NCI-H82 treated with DMSO at 0.1 percent for 48 hours (cell line): ENCODE data around the gene EFCAB10.
"Not testable (repeated sequence)": the region's sequence is repeated elsewhere in the genome, so short reads cannot be mapped to it uniquely, and the experiment has no call there.

Experiments
- DNase-seq: peaks from one replicate; lab custom pipeline; 2025; ENCODE audit not compliant: unreplicated experiment; lab: John Stamatoyannopoulos, UW

EFCAB10 gene

GRCh38 chr7:105599551-105599950 is 18.3 kb upstream of the EFCAB10 start:
- no peak for DNase-seq

GRCh38 chr7:105599080-105599479 is 17.8 kb upstream of the EFCAB10 start:
- DNase-seq: not testable (repeated sequence)

GRCh38 chr7:105596866-105597265 is 15.6 kb upstream of the EFCAB10 start:
- DNase-seq: no peak

GRCh38 chr7:105594034-105594433 is 12.7 kb upstream of the EFCAB10 start:
- DNase-seq: no peak

GRCh38 chr7:105591522-105591921 is 10.2 kb upstream of the EFCAB10 start:
- no peak for DNase-seq

GRCh38 chr7:105590793-105591192 is 9.5 kb upstream of the EFCAB10 start:
- DNase-seq: no peak

- DNase-seq: peak; percentile 23
Measured at GRCh38 chr7:105589356-105590077, 8.2 kb upstream of the EFCAB10 start.

GRCh38 chr7:105587909-105588635 is 6.8 kb upstream of the EFCAB10 start:
- DNase-seq: no peak

GRCh38 chr7:105585850-105586500 is 4.7 kb upstream of the EFCAB10 start:
- DNase-seq: no peak

GRCh38 chr7:105584165-105584564 is 2.9 kb upstream of the EFCAB10 start:
- no peak for DNase-seq

GRCh38 chr7:105583061-105583460 is 1.8 kb upstream of the EFCAB10 start:
- DNase-seq: no peak

GRCh38 chr7:105580022-105580740 is 1.1 kb downstream of the EFCAB10 start:
- DNase-seq: no peak

GRCh38 chr7:105578496-105578895 is 2.8 kb downstream of the EFCAB10 start:
- DNase-seq: no peak

- DNase-seq: no peak
Measured at GRCh38 chr7:105577251-105577650, 4.0 kb downstream of the EFCAB10 start.

- DNase-seq: no peak
Measured at GRCh38 chr7:105571891-105572290, 9.4 kb downstream of the EFCAB10 start.

GRCh38 chr7:105567821-105568220 is 13.5 kb downstream of the EFCAB10 start:
- DNase-seq: no peak

- DNase-seq: no peak
Measured at GRCh38 chr7:105567024-105567423, 14.3 kb downstream of the EFCAB10 start.

GRCh38 chr7:105565190-105565589 is 16.1 kb downstream of the EFCAB10 start:
- no peak for DNase-seq

- DNase-seq: no peak
Measured at GRCh38 chr7:105559926-105560325, 21.4 kb downstream of the EFCAB10 start.

GRCh38 chr7:105538339-105538738 is 43.0 kb downstream of the EFCAB10 start:
- no peak for DNase-seq

GRCh38 chr7:105532709-105533460 is 48.4 kb downstream of the EFCAB10 start:
- DNase-seq: no peak
